OCI-LY7 (cell line): ENCODE measurements around the gene OXLD1. TPM values are rescaled to one million over a fixed set of nuclear protein-coding genes. Genes with fewer than 3 reads are reported as not detected.

ENCODE experiments used
- BruUV-seq: library from RNA; stranded (reverse); fragments of 400-500 nt; replicated peaks from 2 replicates; lab custom pipeline; 2021; lab: Mats Ljungman, UMichigan
- CTCF ChIA-PET: fragments of 300-600 bp; sonication (Branson Sonifier 250); formaldehyde crosslinking; loops from one replicate; lab custom pipeline; 2022; ENCODE audit warnings: antibody characterized with exemption; ENCODE audit not compliant: unreplicated experiment; lab: Charles Lee
- POLR2A ChIA-PET: fragments of 300-600 bp; sonication (Branson Sonifier 250); formaldehyde crosslinking; loops from one replicate; lab custom pipeline; 2022; ENCODE audit warnings: antibody characterized with exemption; lab: Charles Lee
- DNase-seq: peaks from one replicate; pipeline ENCODE4 v3.0.0-alpha.2; 2015; ENCODE audit warnings: low spot score
- H2AFZ ChIP-seq: fragments of 200-600 bp; sonication (generic), shearing (Covaris generic); 2 replicates; pipeline ENCODE4 v1.6.1; 2014; ENCODE audit warnings: mild to moderate bottlenecking, antibody characterized with exemption, low read length, moderate library complexity
- H3K27ac ChIP-seq: fragments of 200-600 bp; sonication (generic); 2 replicates; pipeline ENCODE4 v1.5.1; 2014; ENCODE audit warnings: mixed run types, low read depth, mild to moderate bottlenecking, moderate library complexity, low read length, inconsistent platforms; ENCODE audit not compliant: poor library complexity, severe bottlenecking
- H3K36me3 ChIP-seq: fragments of 200-600 bp; sonication (generic); 2 replicates; pipeline ENCODE4 v1.6.1; 2014; ENCODE audit warnings: mild to moderate bottlenecking, antibody characterized with exemption, low read length, moderate library complexity, mixed read lengths; ENCODE audit not compliant: insufficient read depth
- H3K4me1 ChIP-seq: fragments of 200-600 bp; sonication (generic); 2 replicates; pipeline ENCODE4 v1.5.1; 2014; ENCODE audit warnings: mild to moderate bottlenecking, low read length; ENCODE audit not compliant: insufficient read depth, poor library complexity, severe bottlenecking
- H3K4me2 ChIP-seq: fragments of 200-600 bp; sonication (generic); 2 replicates; pipeline ENCODE4 v1.6.1; 2014; ENCODE audit warnings: mild to moderate bottlenecking, low read length
- H3K4me3 ChIP-seq: fragments of 200-600 bp; sonication (generic); 2 replicates; pipeline ENCODE4 v1.5.1; 2014; ENCODE audit warnings: mild to moderate bottlenecking, low read depth, low read length; ENCODE audit not compliant: poor library complexity, severe bottlenecking
- H3K79me2 ChIP-seq: fragments of 200-600 bp; sonication (generic); 2 replicates; pipeline ENCODE4 v1.6.1; 2016; ENCODE audit warnings: low read depth, mild to moderate bottlenecking, low read length, moderate library complexity, mixed read lengths; ENCODE audit not compliant: insufficient read depth
- H3K9me2 ChIP-seq: fragments of 200-600 bp; sonication (generic); 2 replicates; pipeline ENCODE4 v1.6.1; 2016; ENCODE audit warnings: mild to moderate bottlenecking, low read length, mixed read lengths; ENCODE audit not compliant: insufficient read depth
- H3K9me3 ChIP-seq: fragments of 200-600 bp; sonication (generic); 2 replicates; pipeline ENCODE4 v1.6.1; 2014; ENCODE audit warnings: mild to moderate bottlenecking, mixed run types, low read length, mixed read lengths
- H4K20me1 ChIP-seq: fragments of 200-600 bp; sonication (generic); 2 replicates; pipeline ENCODE4 v1.6.1; 2014; ENCODE audit warnings: mild to moderate bottlenecking, antibody characterized with exemption, low read length, moderate library complexity, mixed read lengths; ENCODE audit not compliant: insufficient read depth
- EZH2phosphoT487 ChIP-seq: fragments of 200-600 bp; sonication (generic); IDR thresholded peaks from 2 replicates; pipeline ENCODE4 v1.6.1; 2018; ENCODE audit warnings: low read depth, borderline replicate concordance, mild to moderate bottlenecking, mixed run types, antibody characterized with exemption, low read length, moderate library complexity, mixed read lengths
- intact Hi-C: fragments of 100-400 bp; cut with micrococcal nuclease; formaldehyde crosslinking; loops from one replicate; pipeline ENCODE4 v1.10.0; 2022; ENCODE audit not compliant: unreplicated experiment
- total RNA-seq, 2 experiments: library from RNA; depleted of rRNA in 1 of 2; stranded (reverse); fragments of >200 nt in 1 of 2; shearing (Covaris generic) in 1 of 2; gene quantifications; 2 replicates each; pipeline ENCODE4 v1.2.3, GENCODE V29; 2014 to 2022
- TF ChIP-seq, protein P1 (sequence below): fragments of 200-600 bp; sonication (generic); conservative IDR thresholded peaks from 2 replicates; pipeline ENCODE4 v1.5.1; 2014; ENCODE audit warnings: mild to moderate bottlenecking, antibody characterized with exemption, low read length, moderate library complexity, mixed read lengths

The OXLD1 gene
- total RNA-seq, 2 experiments from 2014 or later: 116 to 151 TPM

DNA sequence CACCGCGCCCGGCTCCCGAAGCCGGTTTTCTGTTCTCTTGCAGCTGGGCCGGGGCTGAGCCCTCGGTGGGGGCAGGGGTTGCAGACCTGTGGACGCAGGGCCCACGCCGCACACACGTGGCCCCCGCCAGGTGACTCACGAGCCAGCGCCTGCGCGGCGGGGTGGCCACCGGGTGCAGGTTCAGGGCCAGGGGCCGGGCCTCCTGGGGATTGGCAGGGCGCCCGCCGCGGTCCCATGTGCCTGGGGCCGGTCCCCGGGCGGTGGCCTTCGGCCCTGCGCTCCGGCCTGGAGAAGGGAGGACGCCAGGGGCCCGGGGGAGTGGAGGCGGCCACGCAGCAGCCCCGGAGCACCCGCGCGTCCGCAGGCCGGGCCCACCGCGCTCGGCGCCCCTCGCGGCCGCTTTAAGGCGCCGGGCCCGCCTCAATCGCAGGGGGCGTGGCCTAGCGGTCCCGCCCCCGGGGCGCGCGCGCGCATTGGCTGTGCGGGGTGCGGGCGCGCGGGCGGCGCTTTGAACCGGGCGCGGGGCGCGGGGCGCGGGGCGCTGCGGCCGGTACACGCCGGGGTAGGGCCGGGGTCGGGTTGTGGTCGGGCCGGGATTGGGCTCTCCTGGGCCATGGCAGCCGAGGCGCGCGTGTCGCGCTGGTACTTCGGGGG is 45.5 kb upstream of the OXLD1 start, which contains the start of gene SLC25A10:
TSS of gene SLC25A10 (plus strand) at position 471 of the 654 bp plus-strand sequence. CDS start at position 614, 143 bp downstream.
- intact Hi-C loops: loop anchor here (1.0 to 2.0 kb wide), 2 partner anchors 9 to 215 kb away; partner anchors contain the start of genes MAFG and MRPL12
- peak within 1 kb of the TSS; percentile 93 for H3K4me2 ChIP-seq
- POLR2A ChIA-PET: interaction anchor here (1.1 to 1.5 kb wide), 3 partner anchors 9 to 152 kb away, joined by 3 to 10 read pairs (median 5); partner anchors contain the start of gene MRPL12
- peaks cover 8% of the 10 kb centered on the region; the same call in 1 of the 2 replicates for H3K79me2 ChIP-seq
- BruUV-seq: no TSS peak
- no peaks in the 10 kb centered on the region for H3K9me2 ChIP-seq
- DNase-seq: peak; percentile 93
- peak within 1 kb of the TSS; percentile 76 for H3K4me3 ChIP-seq
- TF ChIP-seq, protein P1, sequence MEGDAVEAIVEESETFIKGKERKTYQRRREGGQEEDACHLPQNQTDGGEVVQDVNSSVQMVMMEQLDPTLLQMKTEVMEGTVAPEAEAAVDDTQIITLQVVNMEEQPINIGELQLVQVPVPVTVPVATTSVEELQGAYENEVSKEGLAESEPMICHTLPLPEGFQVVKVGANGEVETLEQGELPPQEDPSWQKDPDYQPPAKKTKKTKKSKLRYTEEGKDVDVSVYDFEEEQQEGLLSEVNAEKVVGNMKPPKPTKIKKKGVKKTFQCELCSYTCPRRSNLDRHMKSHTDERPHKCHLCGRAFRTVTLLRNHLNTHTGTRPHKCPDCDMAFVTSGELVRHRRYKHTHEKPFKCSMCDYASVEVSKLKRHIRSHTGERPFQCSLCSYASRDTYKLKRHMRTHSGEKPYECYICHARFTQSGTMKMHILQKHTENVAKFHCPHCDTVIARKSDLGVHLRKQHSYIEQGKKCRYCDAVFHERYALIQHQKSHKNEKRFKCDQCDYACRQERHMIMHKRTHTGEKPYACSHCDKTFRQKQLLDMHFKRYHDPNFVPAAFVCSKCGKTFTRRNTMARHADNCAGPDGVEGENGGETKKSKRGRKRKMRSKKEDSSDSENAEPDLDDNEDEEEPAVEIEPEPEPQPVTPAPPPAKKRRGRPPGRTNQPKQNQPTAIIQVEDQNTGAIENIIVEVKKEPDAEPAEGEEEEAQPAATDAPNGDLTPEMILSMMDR: no peak
- TF ChIP-seq EZH2phosphoT487: no peak
- peaks cover 27% of the 10 kb centered on the region for H3K4me1 ChIP-seq
- H2AFZ ChIP-seq: peak within 1 kb of the TSS; percentile 19; the same call in 1 of the 2 replicates
- H3K36me3 ChIP-seq: peaks cover 36% of the 10 kb centered on the region
- CTCF ChIA-PET: no interaction called here
- H4K20me1 ChIP-seq: no peaks in the 10 kb centered on the region
- H3K9me3 ChIP-seq: no peaks in the 10 kb centered on the region
- H3K27ac ChIP-seq: peak within 1 kb of the TSS; percentile 35

DNA sequence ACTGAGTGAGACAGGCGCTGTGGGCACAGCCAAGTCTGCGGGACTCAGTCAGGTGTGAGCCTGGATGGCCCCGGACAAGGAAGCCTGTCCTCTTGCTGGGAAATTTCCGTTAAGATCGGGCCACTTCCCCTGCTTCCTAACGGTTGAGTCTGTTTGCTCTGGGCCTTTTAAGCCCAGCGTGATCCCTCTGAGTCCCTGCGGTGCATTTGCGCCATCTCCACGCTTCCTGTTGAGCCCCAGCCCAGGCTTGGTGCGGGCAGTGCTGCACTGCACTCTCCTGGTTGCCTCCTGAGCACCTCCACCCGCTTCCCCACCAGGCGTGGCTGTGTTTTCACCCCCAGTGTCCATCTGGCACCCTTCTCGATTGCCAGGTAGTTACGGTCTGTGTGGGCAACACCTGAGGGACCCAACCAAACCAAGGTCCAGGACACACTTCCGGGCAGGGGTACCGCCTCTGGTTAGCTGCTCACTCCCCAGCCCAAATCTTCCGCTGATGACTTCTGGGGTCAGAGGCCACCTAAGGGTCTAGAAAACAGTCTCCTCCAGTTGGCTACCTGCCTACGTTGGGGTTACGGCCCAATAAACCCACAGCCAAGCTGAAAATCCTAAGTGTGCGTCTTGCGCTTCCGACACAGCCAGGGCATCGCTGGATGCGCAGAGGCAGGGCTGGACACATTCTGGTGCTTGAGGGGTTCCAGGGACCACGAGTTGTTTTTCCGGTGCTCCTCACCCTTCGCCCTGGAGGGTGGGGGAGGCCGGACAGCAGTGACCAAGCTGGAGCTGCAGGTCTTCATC is 44.3 kb upstream of the OXLD1 start:
- CTCF ChIA-PET: no interaction called here

More for the DNA sequence above, 44.3 kb upstream of the OXLD1 start:
- H2AFZ ChIP-seq: no peak overlapping the region
- no TSS peak for BruUV-seq
- peaks cover 44% of the 10 kb centered on the region for H3K36me3 ChIP-seq
- intact Hi-C loops: loop anchor here (1.0 kb wide), 1 partner anchor 7 kb away; the partner anchor contains the start of gene MRPL12
- H4K20me1 ChIP-seq: no peaks in the 10 kb centered on the region
- H3K4me3 ChIP-seq: no peak overlapping the region
- peaks cover 27% of the 10 kb centered on the region for H3K4me1 ChIP-seq
- H3K27ac ChIP-seq: peak overlapping the region; percentile 35
- H3K4me2 ChIP-seq: peak overlapping the region; percentile 93
- POLR2A ChIA-PET: interaction anchor here (0.6 to 1.1 kb wide), 4 partner anchors 8 to 153 kb away, joined by 3 to 5 read pairs (median 4); partner anchors contain the start of gene MRPL12
- H3K79me2 ChIP-seq: peaks cover 12% of the 10 kb centered on the region
- no peak for TF ChIP-seq EZH2phosphoT487
- TF ChIP-seq, protein P1: no peak
- DNase-seq: peak; percentile 34
- H3K9me3 ChIP-seq: no peaks in the 10 kb centered on the region
- no peaks in the 10 kb centered on the region for H3K9me2 ChIP-seq
